Lower leg skin (tissue), 4 donors: ENCODE data around the gene ASAP2. TPM values are rescaled to one million over a fixed set of nuclear protein-coding genes. Genes with fewer than 3 reads are reported as not detected.

ENCODE experiments used
- DNase-seq, 2 donors: peaks; one replicate each; pipeline ENCODE4 v3.0.0-alpha.2; 2019; ENCODE audit warnings: low spot score in 2 of 2
- H3K4me3 ChIP-seq: fragments of 200-600 bp; sonication (generic); 2 replicates; pipeline ENCODE4 v1.5.1; 2017; ENCODE audit warnings: mild to moderate bottlenecking, low read depth; ENCODE audit not compliant: poor library complexity, severe bottlenecking
- POLR2A ChIP-seq, 2 donors: fragments of 450-650 bp; IDR thresholded peaks; one replicate each; pipeline ENCODE4 v1.6.1; 2016 to 2017; ENCODE audit warnings: antibody characterized with exemption in 2 of 2, mild to moderate bottlenecking in 1 of 2, moderate library complexity in 1 of 2
- WGBS, 2 donors: methylation state at CpG; one replicate each; pipeline ENCODE4 v1.1.5; 2018; 5-methylcytosine and 5-hydroxymethylcytosine counted together
- intact Hi-C: fragments of 100-400 bp; cut with DNase I; formaldehyde crosslinking; loops from one replicate; pipeline ENCODE4 v1.15.0; 2023; ENCODE audit warnings: low total_unique reads
- total RNA-seq, 4 donors: library from RNA; depleted of rRNA; stranded (reverse); fragments of >200 nt; gene quantifications; one replicate each; pipeline ENCODE4 v1.1.0, GENCODE V29; 2016
- TF ChIP-seq, protein P1 (sequence below), 3 donors: fragments of 450-650 bp; IDR thresholded peaks; one replicate each; pipeline ENCODE4 v1.5.1; 2016; ENCODE audit warnings: antibody characterized with exemption in 3 of 3, mild to moderate bottlenecking in 3 of 3, moderate library complexity in 2 of 3

Gene ASAP2
- total RNA-seq, 4 donors from 2014 or later: 30.4 to 40.7 (median 33.1) TPM

DNA sequence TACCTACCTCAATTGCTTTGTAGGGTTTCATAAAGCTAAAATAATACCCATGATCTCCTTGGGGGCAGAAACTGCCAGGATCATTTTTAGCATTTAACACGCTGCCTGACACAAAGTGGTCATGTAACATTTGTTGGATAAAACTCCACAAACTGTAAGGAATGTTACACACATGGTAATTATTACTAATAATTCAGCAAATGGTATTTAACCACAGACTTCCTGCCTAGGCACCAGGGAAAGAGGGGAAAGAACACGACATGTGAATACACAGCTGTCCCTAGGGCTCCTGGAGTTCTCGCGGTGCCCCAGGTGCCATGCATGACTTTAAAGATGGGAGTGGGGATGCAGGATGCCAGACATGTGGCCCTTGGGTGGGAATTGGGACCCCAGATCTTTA, 43.5 kb downstream of the ASAP2 start:
- TF ChIP-seq, protein P1, sequence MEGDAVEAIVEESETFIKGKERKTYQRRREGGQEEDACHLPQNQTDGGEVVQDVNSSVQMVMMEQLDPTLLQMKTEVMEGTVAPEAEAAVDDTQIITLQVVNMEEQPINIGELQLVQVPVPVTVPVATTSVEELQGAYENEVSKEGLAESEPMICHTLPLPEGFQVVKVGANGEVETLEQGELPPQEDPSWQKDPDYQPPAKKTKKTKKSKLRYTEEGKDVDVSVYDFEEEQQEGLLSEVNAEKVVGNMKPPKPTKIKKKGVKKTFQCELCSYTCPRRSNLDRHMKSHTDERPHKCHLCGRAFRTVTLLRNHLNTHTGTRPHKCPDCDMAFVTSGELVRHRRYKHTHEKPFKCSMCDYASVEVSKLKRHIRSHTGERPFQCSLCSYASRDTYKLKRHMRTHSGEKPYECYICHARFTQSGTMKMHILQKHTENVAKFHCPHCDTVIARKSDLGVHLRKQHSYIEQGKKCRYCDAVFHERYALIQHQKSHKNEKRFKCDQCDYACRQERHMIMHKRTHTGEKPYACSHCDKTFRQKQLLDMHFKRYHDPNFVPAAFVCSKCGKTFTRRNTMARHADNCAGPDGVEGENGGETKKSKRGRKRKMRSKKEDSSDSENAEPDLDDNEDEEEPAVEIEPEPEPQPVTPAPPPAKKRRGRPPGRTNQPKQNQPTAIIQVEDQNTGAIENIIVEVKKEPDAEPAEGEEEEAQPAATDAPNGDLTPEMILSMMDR (IDR thresholded peaks at IDR 0.05): no peak
- no peak for TF ChIP-seq POLR2A (IDR thresholded peaks at IDR 0.05)
- no peak for DNase-seq
- no peak overlapping the region for H3K4me3 ChIP-seq
- 47 to 55% methylated on average over 4 of the region's 4 CpGs for WGBS, 2 donors
- intact Hi-C loops: no loop called here

DNA sequence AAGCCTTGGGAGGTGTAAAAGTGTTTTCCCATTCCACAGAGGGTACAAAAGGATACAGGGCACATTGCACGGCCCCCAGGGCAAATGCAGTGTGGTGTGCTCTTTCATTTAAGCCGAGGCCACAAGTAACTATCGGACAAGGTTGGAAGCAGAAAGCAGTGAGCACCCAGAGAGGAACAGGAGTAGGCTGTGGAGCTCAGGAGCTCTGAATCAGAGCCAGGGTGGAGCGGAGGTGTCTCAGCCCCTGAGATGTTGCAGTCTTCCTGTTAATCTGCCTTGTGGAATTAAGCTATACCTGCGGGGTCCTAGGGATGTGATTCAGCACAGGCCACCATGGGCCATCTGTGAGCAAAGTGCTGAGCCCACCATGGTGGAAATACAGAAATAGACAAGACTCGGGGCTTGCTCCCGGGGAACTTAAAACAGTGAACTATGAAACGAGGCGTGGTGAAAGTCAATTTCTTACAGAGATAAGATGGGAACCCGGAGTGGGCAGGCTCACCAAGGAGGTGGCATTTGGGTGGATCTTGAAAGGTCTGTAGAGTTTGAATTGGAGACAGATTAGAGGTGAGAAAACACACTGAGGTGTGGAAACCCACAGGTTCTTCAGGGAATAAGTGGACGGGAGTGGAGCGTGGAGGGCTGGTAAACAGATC, 44.0 kb downstream of the ASAP2 start:
- intact Hi-C loops: no loop called here
- no peak overlapping the region for H3K4me3 ChIP-seq
- WGBS, 2 donors: 71 to 83% methylated on average over 12 of the region's 12 CpGs

DNA sequence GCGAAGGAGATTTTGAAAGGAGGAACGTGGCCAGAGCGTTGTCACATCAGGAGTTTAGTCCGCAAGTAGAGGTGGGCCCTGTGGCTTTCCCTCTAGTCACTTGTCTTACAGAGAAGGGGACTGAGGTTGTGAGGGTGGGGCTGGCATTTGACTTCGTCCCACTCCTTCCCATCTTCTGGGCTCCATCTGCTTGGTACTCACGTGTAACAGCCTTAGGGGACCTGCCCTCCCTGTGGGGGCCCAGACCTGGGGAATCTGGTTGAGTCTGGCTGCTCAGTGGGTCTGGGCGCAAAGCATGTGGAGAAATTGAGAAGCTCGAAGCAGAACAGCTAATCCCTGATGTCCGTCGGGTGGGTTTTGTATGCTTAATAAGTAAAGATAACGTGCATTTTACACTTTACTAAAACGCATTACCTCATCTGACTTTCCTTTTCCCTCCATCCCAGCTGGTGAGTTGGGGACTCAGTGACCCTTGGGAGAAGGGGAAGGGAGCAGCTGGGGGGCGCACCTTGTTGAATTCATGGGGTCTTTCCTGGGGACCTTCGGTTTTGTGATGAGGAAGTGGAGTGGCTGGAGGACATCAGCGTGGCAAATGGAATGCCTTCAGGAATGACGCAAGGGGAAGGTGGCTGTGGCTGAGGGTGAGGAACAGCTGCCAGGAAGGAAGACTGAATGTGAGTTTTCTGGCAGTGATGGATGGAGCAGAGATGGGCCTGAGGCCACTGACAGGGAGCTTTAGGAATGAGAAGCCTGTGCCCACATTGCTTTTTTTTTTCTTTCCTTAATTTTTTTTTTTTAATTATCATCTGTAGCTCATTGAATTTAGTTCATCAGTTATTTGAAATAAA, 44.8 kb downstream of the ASAP2 start:
- 48 to 56% methylated on average over 16 of the region's 16 CpGs for WGBS, 2 donors
- intact Hi-C loops: no loop called here
- peak in 1 of 2 donors; percentile 91 for DNase-seq
- no peak overlapping the region for H3K4me3 ChIP-seq
- no peak for TF ChIP-seq POLR2A (IDR thresholded peaks at IDR 0.05)
- TF ChIP-seq, protein P1 (IDR thresholded peaks at IDR 0.05): no peak

More for the DNA sequence above, 44.0 kb downstream of the ASAP2 start:
- TF ChIP-seq, protein P1 (IDR thresholded peaks at IDR 0.05): no peak
- no peak for TF ChIP-seq POLR2A (IDR thresholded peaks at IDR 0.05)
- no peak for DNase-seq

DNA sequence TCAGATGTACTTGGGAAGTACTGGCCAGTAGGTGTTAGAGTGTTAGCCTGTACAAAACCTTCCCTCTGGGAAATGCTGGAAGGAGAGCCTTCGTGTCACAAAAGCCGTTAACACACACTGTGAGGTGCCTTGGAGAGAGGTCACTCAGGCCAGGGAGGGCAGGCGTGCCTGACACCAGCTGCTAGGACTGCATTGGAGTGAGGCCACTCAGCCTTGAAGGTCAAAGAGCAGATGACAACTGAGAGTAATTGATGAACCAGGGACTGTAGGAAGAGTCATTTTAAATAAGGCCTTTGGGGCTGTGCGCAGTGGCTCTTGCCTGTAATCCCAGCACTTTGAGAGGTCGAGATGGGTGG, 45.4 kb downstream of the ASAP2 start:
- H3K4me3 ChIP-seq: no peak overlapping the region
- 52 to 54% methylated on average over 5 of the region's 5 CpGs for WGBS, 2 donors
- TF ChIP-seq POLR2A (IDR thresholded peaks at IDR 0.05): no peak
- TF ChIP-seq, protein P1 (IDR thresholded peaks at IDR 0.05): no peak
- DNase-seq: no peak
- intact Hi-C loops: no loop called here

DNA sequence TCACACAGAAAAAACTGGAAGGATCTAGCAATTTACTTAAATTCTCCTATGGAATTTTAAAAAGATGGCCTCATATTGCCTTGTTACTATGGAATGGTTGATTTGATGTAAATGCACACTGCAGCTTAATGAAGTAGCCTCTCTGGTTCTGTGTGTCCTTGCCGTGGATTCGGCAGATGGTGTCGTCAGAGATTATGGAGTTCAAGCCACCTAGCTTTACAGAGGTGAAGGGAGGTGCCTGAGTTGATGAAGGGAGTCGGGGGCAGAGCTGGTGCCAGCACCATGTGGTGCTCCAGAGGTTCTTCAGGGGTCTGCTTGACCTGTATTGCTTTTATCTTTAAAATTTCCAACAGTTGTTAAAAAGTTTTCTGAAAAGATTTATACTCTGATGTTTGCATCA, 48.8 kb downstream of the ASAP2 start:
- H3K4me3 ChIP-seq: no peak overlapping the region
- TF ChIP-seq, protein P1 (IDR thresholded peaks at IDR 0.05): no peak
- no peak for TF ChIP-seq POLR2A (IDR thresholded peaks at IDR 0.05)
- intact Hi-C loops: no loop called here
- no peak for DNase-seq
- WGBS, 2 donors: 73 to 84% methylated on average over 4 of the region's 4 CpGs
